GM23338 (cell line): Measurements from ENCODE around the gene MYOF.

Experiments used
- EZH2 ChIP-seq: fragments of 200-600 bp; sonication (generic); IDR thresholded peaks from one replicate; pipeline ENCODE4 v1.8.0; 2017; ENCODE audit warnings: antibody characterized with exemption, mild to moderate bottlenecking, low read depth; ENCODE audit not compliant: unreplicated experiment
- TF ChIP-seq, protein P1 (sequence below), 2 experiments: fragments of 200-600 bp in 1 of 2; sonication (generic) in 1 of 2; conservative IDR thresholded peaks; 2 replicates each; pipeline versions ENCODE4 v1.5.1 to v1.6.1; 2016 to 2017; ENCODE audit warnings: antibody characterized with exemption in 2 of 2, low read depth in 2 of 2, mild to moderate bottlenecking in 2 of 2, moderate library complexity in 1 of 2

DNA sequence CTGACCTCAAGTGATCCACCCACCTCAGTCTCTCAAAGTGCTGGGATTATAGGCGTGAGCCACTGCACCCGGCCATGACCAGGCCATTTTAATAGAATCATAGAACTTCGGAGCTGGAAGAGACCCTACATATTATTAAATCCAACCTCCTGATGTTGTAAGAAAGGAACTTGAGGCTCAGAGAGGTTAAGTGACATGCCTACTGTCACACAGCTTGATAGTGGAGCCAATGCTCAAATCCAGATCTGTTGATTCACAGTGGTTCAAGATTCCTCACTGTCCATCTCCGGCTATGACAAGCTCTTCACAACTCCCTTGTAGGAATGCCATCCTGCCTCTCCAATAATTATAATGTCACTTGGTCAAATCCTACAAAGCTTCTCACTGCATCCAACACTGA is 65.3 kb downstream of the MYOF start:
- TF ChIP-seq EZH2 = no peak
- TF ChIP-seq, protein P1, sequence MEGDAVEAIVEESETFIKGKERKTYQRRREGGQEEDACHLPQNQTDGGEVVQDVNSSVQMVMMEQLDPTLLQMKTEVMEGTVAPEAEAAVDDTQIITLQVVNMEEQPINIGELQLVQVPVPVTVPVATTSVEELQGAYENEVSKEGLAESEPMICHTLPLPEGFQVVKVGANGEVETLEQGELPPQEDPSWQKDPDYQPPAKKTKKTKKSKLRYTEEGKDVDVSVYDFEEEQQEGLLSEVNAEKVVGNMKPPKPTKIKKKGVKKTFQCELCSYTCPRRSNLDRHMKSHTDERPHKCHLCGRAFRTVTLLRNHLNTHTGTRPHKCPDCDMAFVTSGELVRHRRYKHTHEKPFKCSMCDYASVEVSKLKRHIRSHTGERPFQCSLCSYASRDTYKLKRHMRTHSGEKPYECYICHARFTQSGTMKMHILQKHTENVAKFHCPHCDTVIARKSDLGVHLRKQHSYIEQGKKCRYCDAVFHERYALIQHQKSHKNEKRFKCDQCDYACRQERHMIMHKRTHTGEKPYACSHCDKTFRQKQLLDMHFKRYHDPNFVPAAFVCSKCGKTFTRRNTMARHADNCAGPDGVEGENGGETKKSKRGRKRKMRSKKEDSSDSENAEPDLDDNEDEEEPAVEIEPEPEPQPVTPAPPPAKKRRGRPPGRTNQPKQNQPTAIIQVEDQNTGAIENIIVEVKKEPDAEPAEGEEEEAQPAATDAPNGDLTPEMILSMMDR (conservative IDR thresholded peaks at IDR 0.05; ENCODE audit: low read depth in 2 of 2) = no peak
